IPS-15b (cell line): ENCODE results near the gene ELMO1.

ENCODE experiments used
- H3K27me3 ChIP-seq: one replicate; pipeline ENCODE4 v1.6.1; 2013; ENCODE audit warnings: low read length; ENCODE audit not compliant: control insufficient read depth, insufficient read depth
- H3K36me3 ChIP-seq: one replicate; pipeline ENCODE4 v1.6.1; 2013; ENCODE audit warnings: low read length; ENCODE audit not compliant: control insufficient read depth, insufficient read depth
- H3K4me1 ChIP-seq: one replicate; pipeline ENCODE4 v1.6.1; 2013; ENCODE audit warnings: mild to moderate bottlenecking, low read length; ENCODE audit not compliant: control insufficient read depth, insufficient read depth
- H3K4me3 ChIP-seq: one replicate; pipeline ENCODE4 v1.5.1; 2013; ENCODE audit warnings: low read depth, low read length
- H3K9ac ChIP-seq: one replicate; pipeline ENCODE4 v1.6.1; 2013; ENCODE audit warnings: low read depth, mild to moderate bottlenecking, low read length
- H3K9me3 ChIP-seq: one replicate; pipeline ENCODE4 v1.6.1; 2013; ENCODE audit warnings: mild to moderate bottlenecking, low read length; ENCODE audit not compliant: control insufficient read depth, insufficient read depth

Gene ELMO1

GRCh38 chr7:37372750-37373149 lies 75.9 kb downstream of the ELMO1 start:
- Histone ChIP-seq H3K9ac (no peak overlapping the region), H3K4me1 (peaks cover 8% of the 10 kb centered on the region), H3K36me3 (no peaks in the 10 kb centered on the region), H3K27me3 (no peaks in the 10 kb centered on the region), H3K4me3 (no peak overlapping the region), H3K9me3 (peaks cover 7% of the 10 kb centered on the region)

- Histone ChIP-seq H3K36me3 (no peaks in the 10 kb centered on the region), H3K4me1 (peaks cover 8% of the 10 kb centered on the region), H3K9me3 (peaks cover 6% of the 10 kb centered on the region), H3K9ac (no peak overlapping the region), H3K4me3 (no peak overlapping the region), H3K27me3 (no peaks in the 10 kb centered on the region)
These were observed 76.9 kb downstream of the ELMO1 start for GRCh38 chr7:37371755-37372154.

- Histone ChIP-seq H3K4me3 (no peak overlapping the region), H3K4me1 (peaks cover 8% of the 10 kb centered on the region), H3K36me3 (no peaks in the 10 kb centered on the region), H3K9ac (no peak overlapping the region), H3K27me3 (no peaks in the 10 kb centered on the region), H3K9me3 (no peaks in the 10 kb centered on the region)
These were observed 78.8 kb downstream of the ELMO1 start for GRCh38 chr7:37369906-37370305.

- H3K9me3 ChIP-seq: no peaks in the 10 kb centered on the region
- H3K27me3 ChIP-seq: no peaks in the 10 kb centered on the region
- no peaks in the 10 kb centered on the region for H3K36me3 ChIP-seq
- H3K4me1 ChIP-seq: peaks cover 8% of the 10 kb centered on the region
- no peak overlapping the region for H3K9ac ChIP-seq
- no peak overlapping the region for H3K4me3 ChIP-seq
These were observed 80.1 kb downstream of the ELMO1 start for GRCh38 chr7:37368540-37368939.

GRCh38 chr7:37367010-37367409 lies 81.7 kb downstream of the ELMO1 start:
- peaks cover 8% of the 10 kb centered on the region for H3K4me1 ChIP-seq
- H3K36me3 ChIP-seq: no peaks in the 10 kb centered on the region
- no peak overlapping the region for H3K9ac ChIP-seq
- no peak overlapping the region for H3K4me3 ChIP-seq
- no peaks in the 10 kb centered on the region for H3K9me3 ChIP-seq
- no peaks in the 10 kb centered on the region for H3K27me3 ChIP-seq

- Histone ChIP-seq H3K9ac (no peak overlapping the region), H3K4me1 (peaks cover 8% of the 10 kb centered on the region), H3K4me3 (no peak overlapping the region), H3K36me3 (no peaks in the 10 kb centered on the region), H3K27me3 (no peaks in the 10 kb centered on the region), H3K9me3 (no peaks in the 10 kb centered on the region)
These were observed 82.2 kb downstream of the ELMO1 start for GRCh38 chr7:37366445-37366844.

- no peaks in the 10 kb centered on the region for H3K9me3 ChIP-seq
- no peak overlapping the region for H3K9ac ChIP-seq
- no peak overlapping the region for H3K4me3 ChIP-seq
- no peaks in the 10 kb centered on the region for H3K27me3 ChIP-seq
- H3K36me3 ChIP-seq: no peaks in the 10 kb centered on the region
- H3K4me1 ChIP-seq: peaks cover 8% of the 10 kb centered on the region
These were observed 83.3 kb downstream of the ELMO1 start for GRCh38 chr7:37365405-37365804.

GRCh38 chr7:37364856-37365255 lies 83.8 kb downstream of the ELMO1 start:
- Histone ChIP-seq H3K4me3 (no peak overlapping the region), H3K27me3 (no peaks in the 10 kb centered on the region), H3K4me1 (peaks cover 8% of the 10 kb centered on the region), H3K9ac (no peak overlapping the region), H3K9me3 (no peaks in the 10 kb centered on the region), H3K36me3 (no peaks in the 10 kb centered on the region)

GRCh38 chr7:37363536-37364491 lies 84.8 kb downstream of the ELMO1 start:
- Histone ChIP-seq H3K4me1 (peaks cover 7% of the 10 kb centered on the region), H3K27me3 (no peaks in the 10 kb centered on the region), H3K9me3 (no peaks in the 10 kb centered on the region), H3K36me3 (no peaks in the 10 kb centered on the region), H3K9ac (no peak overlapping the region), H3K4me3 (no peak overlapping the region)

- Histone ChIP-seq H3K4me3 (no peak overlapping the region), H3K36me3 (no peaks in the 10 kb centered on the region), H3K4me1 (no peaks in the 10 kb centered on the region), H3K9me3 (no peaks in the 10 kb centered on the region), H3K27me3 (no peaks in the 10 kb centered on the region), H3K9ac (no peak overlapping the region)
These were observed 85.9 kb downstream of the ELMO1 start for GRCh38 chr7:37362802-37363201.

GRCh38 chr7:37360484-37360883 lies 88.2 kb downstream of the ELMO1 start:
- Histone ChIP-seq H3K27me3 (no peaks in the 10 kb centered on the region), H3K36me3 (no peaks in the 10 kb centered on the region), H3K4me1 (no peaks in the 10 kb centered on the region), H3K4me3 (no peak overlapping the region), H3K9ac (no peak overlapping the region), H3K9me3 (no peaks in the 10 kb centered on the region)

GRCh38 chr7:37359662-37360444 lies 88.8 kb downstream of the ELMO1 start:
- H3K36me3 ChIP-seq: no peaks in the 10 kb centered on the region
- peaks cover 1% of the 10 kb centered on the region for H3K4me1 ChIP-seq
- H3K9me3 ChIP-seq: no peaks in the 10 kb centered on the region
- H3K9ac ChIP-seq: no peak overlapping the region
- no peaks in the 10 kb centered on the region for H3K27me3 ChIP-seq
- H3K4me3 ChIP-seq: no peak overlapping the region
